Chondrocyte (in vitro differentiated cells): ENCODE data around the gene IGFBP7. TPM values are rescaled to one million over a fixed set of nuclear protein-coding genes. Genes with fewer than 3 reads are reported as not detected.

Experiments used
- DNase-seq: peaks from one replicate; pipeline ENCODE4 v3.0.0; 2021; ENCODE audit warnings: mixed read lengths, low spot score
- H3K27ac Mint-ChIP-seq: one replicate; pipeline ENCODE4 v1.8.0; 2021; ENCODE audit warnings: mild to moderate bottlenecking, moderate library complexity, mixed read lengths; ENCODE audit not compliant: unreplicated experiment
- H3K27me3 Mint-ChIP-seq: 2 replicates; pipeline ENCODE4 v1.8.0; 2021; ENCODE audit warnings: low read depth, mixed read lengths
- H3K36me3 Mint-ChIP-seq: 2 replicates; pipeline ENCODE4 v1.8.0; 2021; ENCODE audit warnings: low read depth, mixed read lengths
- H3K4me1 Mint-ChIP-seq: 2 replicates; pipeline ENCODE4 v1.8.0; 2021; ENCODE audit warnings: low read depth, mild to moderate bottlenecking, mixed read lengths
- H3K4me3 Mint-ChIP-seq: one replicate; pipeline ENCODE4 v1.8.0; 2021; ENCODE audit warnings: mild to moderate bottlenecking, moderate library complexity, mixed read lengths; ENCODE audit not compliant: unreplicated experiment
- H3K9me3 Mint-ChIP-seq: 2 replicates; pipeline ENCODE4 v1.8.0; 2021; ENCODE audit warnings: low read depth, mixed read lengths
- total RNA-seq: library from RNA; stranded (reverse); gene quantifications from 3 replicates; pipeline ENCODE4 v1.2.1, GENCODE V29; 2021
- TF ChIP-seq, protein P1 (sequence below): fragments of 200-600 bp; sonication (generic); IDR thresholded peaks from 2 replicates; pipeline ENCODE4 v1.5.0; 2021; ENCODE audit warnings: antibody characterized with exemption, mild to moderate bottlenecking, moderate library complexity

The IGFBP7 gene
- total RNA-seq, 1 donor from 2014 or later = 5,125 TPM

DNA sequence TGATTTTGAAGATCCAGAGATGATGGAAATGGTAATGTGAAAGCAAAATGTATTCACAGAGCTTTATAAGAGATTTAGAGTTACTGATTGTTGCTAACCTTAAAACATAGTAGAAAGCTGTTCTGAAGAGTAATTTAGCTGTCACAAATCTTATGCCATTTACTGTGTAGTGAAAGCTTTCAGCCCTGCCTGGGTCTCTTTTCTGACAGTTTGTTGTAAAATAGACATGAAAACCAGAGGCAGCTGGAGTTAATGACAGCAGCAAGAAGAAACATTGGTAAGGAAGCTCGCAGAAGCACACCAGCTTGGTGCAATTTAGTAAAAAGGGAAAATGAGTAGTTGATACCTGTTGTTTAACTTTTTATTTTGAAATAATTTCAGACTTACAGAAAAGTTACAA lies 110.4 kb downstream of the IGFBP7 start:
- Mint-ChIP-seq H3K27ac (no peak overlapping the region), H3K27me3 (no peaks in the 10 kb centered on the region), H3K9me3 (no peaks in the 10 kb centered on the region), H3K36me3 (peaks cover 42% of the 10 kb centered on the region), H3K4me3 (no peak overlapping the region), H3K4me1 (peaks cover 3% of the 10 kb centered on the region)
- TF ChIP-seq, protein P1, sequence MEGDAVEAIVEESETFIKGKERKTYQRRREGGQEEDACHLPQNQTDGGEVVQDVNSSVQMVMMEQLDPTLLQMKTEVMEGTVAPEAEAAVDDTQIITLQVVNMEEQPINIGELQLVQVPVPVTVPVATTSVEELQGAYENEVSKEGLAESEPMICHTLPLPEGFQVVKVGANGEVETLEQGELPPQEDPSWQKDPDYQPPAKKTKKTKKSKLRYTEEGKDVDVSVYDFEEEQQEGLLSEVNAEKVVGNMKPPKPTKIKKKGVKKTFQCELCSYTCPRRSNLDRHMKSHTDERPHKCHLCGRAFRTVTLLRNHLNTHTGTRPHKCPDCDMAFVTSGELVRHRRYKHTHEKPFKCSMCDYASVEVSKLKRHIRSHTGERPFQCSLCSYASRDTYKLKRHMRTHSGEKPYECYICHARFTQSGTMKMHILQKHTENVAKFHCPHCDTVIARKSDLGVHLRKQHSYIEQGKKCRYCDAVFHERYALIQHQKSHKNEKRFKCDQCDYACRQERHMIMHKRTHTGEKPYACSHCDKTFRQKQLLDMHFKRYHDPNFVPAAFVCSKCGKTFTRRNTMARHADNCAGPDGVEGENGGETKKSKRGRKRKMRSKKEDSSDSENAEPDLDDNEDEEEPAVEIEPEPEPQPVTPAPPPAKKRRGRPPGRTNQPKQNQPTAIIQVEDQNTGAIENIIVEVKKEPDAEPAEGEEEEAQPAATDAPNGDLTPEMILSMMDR = no peak
- no peak for DNase-seq

DNA sequence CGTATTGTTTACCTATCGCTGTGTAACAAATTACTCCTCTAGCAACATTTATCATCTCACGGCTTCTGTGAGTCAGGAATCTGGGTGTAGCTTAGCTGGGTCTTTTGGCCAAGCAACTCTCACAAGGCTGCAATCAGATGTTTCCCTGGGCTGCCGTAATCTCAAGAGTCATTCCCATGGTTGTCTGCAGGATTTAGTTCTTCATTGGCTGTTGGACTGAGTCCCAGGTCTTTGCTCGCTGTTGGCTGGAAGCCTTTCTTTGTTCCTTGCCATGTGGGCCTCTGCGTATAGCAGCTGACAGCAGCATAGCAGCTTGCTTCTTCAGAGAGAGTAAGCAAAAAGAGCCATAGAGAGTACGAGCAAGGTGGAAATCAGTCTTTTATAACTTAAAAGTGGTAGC lies 114.7 kb downstream of the IGFBP7 start:
- no peaks in the 10 kb centered on the region for H3K9me3 Mint-ChIP-seq
- peaks cover 37% of the 10 kb centered on the region for H3K36me3 Mint-ChIP-seq
- TF ChIP-seq, protein P1 = no peak
- no peak overlapping the region for H3K27ac Mint-ChIP-seq
- no peak for DNase-seq
- H3K4me3 Mint-ChIP-seq = no peak overlapping the region
- peaks cover 3% of the 10 kb centered on the region for H3K4me1 Mint-ChIP-seq
- H3K27me3 Mint-ChIP-seq = no peaks in the 10 kb centered on the region

DNA sequence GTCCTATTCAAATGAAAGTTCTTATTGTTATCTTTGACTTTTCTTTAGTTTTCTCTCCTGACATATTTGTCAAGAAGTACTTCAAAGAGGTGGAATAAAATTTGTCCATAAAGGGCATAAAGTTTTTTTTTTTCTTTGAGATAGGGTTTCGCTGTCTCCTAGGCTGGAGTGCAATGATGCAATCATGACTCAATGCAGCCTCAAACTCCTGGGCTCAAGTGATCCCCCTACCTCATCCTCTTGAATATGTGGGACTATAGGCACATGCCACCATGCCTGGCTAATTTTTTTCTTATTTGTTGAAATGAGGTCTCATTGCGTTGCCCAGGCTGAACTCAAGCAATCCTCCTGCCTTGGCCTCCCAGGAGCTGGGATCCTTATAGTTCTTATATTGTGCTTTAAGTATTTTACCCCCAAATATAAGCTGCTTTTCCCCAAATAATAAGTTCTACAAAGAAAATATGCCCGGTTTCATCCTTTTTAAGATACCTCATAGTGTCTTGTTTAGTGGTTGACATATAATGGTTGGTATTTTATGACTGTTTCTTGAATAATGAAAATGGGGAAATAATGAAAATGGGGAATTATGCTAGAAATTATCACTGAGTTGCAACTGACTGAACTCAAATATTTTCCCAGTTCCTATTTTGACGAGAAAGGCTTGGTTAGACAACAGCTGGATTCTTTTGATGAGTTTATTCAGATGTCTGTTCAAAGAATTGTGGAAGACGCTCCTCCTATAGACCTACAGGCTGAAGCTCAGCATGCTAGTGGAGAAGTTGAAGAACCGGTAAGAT lies 119.9 kb downstream of the IGFBP7 start:
- DNase-seq = no peak
- Mint-ChIP-seq H3K36me3 (peaks cover 31% of the 10 kb centered on the region), H3K27me3 (no peaks in the 10 kb centered on the region), H3K4me3 (no peak overlapping the region), H3K9me3 (no peaks in the 10 kb centered on the region), H3K27ac (no peak overlapping the region), H3K4me1 (peaks cover 10% of the 10 kb centered on the region)
- TF ChIP-seq, protein P1 = no peak

DNA sequence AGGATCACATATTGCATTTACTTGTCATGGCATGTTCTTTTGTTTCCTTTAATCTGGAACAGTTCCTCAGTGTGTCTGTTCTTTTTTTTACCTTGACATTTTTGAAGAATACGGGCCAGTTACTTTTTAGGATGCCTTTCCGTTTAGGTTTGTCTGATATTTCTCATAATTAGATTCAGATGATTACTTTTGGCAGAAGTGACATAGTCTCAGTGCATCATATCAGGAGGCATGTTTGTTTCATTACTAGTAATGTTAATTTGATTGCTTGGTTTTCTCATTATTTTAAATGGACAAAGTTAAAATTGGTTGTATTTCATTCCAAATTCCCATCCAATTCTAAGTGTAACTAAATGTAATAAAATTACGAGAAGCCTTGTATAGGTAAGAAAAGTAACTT lies 123.2 kb downstream of the IGFBP7 start:
- H3K27me3 Mint-ChIP-seq = no peaks in the 10 kb centered on the region
- no peaks in the 10 kb centered on the region for H3K9me3 Mint-ChIP-seq
- DNase-seq = no peak
- H3K36me3 Mint-ChIP-seq = peaks cover 27% of the 10 kb centered on the region
- peaks cover 21% of the 10 kb centered on the region for H3K4me1 Mint-ChIP-seq
- H3K27ac Mint-ChIP-seq = no peak overlapping the region
- TF ChIP-seq, protein P1 = no peak
- no peak overlapping the region for H3K4me3 Mint-ChIP-seq

DNA sequence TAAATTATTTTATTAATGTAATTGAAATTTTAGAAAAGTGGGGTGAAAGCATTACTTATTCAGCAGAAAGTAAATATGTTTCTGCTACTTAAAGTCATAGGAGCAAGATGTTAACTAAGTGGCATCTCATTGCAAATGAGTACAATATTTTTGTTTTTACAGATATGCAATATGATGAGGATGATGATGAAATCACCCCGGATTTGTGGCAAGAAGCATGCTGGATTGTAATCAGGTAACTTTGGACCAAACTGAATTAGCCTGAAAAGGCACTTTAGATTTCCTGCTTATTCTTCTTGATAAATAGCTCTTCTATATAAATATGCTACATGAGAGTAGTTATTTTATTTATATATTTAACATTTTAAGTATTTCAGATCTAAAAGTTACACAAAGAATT lies 124.0 kb downstream of the IGFBP7 start:
- H3K4me1 Mint-ChIP-seq = peaks cover 29% of the 10 kb centered on the region
- TF ChIP-seq, protein P1 = no peak
- H3K27me3 Mint-ChIP-seq = no peaks in the 10 kb centered on the region
- H3K4me3 Mint-ChIP-seq = no peak overlapping the region
- H3K9me3 Mint-ChIP-seq = no peaks in the 10 kb centered on the region
- no peak for DNase-seq
- peaks cover 23% of the 10 kb centered on the region for H3K36me3 Mint-ChIP-seq
- no peak overlapping the region for H3K27ac Mint-ChIP-seq
